A549 (cell line): ENCODE data around the gene PEX16. TPM values are rescaled to one million over a fixed set of nuclear protein-coding genes. Genes with fewer than 3 reads are reported as not detected.

Experiments used
- ATAC-seq, 2 experiments: fragments of 200-7000 bp in 1 of 2; fragments of >200 bp in 1 of 2; cut with Nextera tagmentation in 1 of 2; cut with Tn5 transposase in 1 of 2; 3 replicates each; pipeline versions ENCODE4 v1.8.0 to v1.9.1; 2018 to 2020; ENCODE audit warnings: mild to moderate bottlenecking in 1 of 2, moderate library complexity in 1 of 2
- CTCF ChIA-PET: fragments of 300-600 bp; sonication (Branson Sonifier 250); formaldehyde crosslinking; extraction: SDS; loops from one replicate; lab custom pipeline; 2021; ENCODE audit warnings: antibody characterized with exemption, inconsistent platforms; lab: Yijun Ruan, JAX
- POLR2A ChIA-PET: fragments of 350-600 bp; formaldehyde crosslinking; extraction: SDS; loops from one replicate; lab custom pipeline; 2021; ENCODE audit warnings: antibody characterized with exemption, inconsistent platforms; lab: Yijun Ruan, JAX
- DNase-seq, 2 experiments: peaks; one replicate each; pipeline versions ENCODE4 v3.0.0 to v3.0.0-alpha.2; 2011 to 2016; ENCODE audit warnings: low read depth in 1 of 2, low spot score in 1 of 2
- FAIRE-seq: peaks from 2 replicates; lab custom pipeline; 2011; peaks lifted over from hg19 to GRCh38; lab: Jason Lieb, UNC
- H3K27ac ChIP-seq, 2 experiments: fragments of >200 bp; sonication (Bioruptor Twin); formaldehyde crosslinking; 3 replicates each; pipeline ENCODE4 v1.5.1; 2016 to 2017
- H3K4me1 ChIP-seq: fragments of >200 bp; sonication (Bioruptor Twin); formaldehyde crosslinking; 3 replicates; pipeline ENCODE4 v1.6.1; 2016
- H3K4me2 ChIP-seq: fragments of >200 bp; sonication (Bioruptor Twin); formaldehyde crosslinking; 3 replicates; pipeline ENCODE4 v1.6.1; 2016
- H3K4me3 ChIP-seq: fragments of >200 bp; sonication (Bioruptor Twin); formaldehyde crosslinking; 3 replicates; pipeline ENCODE4 v1.5.1; 2016
- H3K9me3 ChIP-seq: fragments of >200 bp; sonication (Bioruptor Twin); formaldehyde crosslinking; 3 replicates; pipeline ENCODE4 v1.6.1; 2016
- ATOH8 ChIP-seq: fragments of 250-450 bp; sonication (Bioruptor Pico); IDR thresholded peaks from 2 replicates; pipeline ENCODE4 v1.5.0; 2020; ENCODE audit warnings: low read depth, mild to moderate bottlenecking, moderate library complexity
- EHMT2 ChIP-seq: fragments of 200-600 bp; sonication (generic); IDR thresholded peaks from 2 replicates; pipeline ENCODE4 v1.6.1; 2016; ENCODE audit warnings: antibody characterized with exemption, low read depth, mild to moderate bottlenecking, moderate library complexity
- FOSB ChIP-seq: fragments of 250-450 bp; sonication (Bioruptor Pico); IDR thresholded peaks from 2 replicates; pipeline ENCODE4 v1.5.0; 2020; ENCODE audit warnings: mild to moderate bottlenecking, moderate library complexity
- FOXS1 ChIP-seq: fragments of 250-450 bp; sonication (Bioruptor Pico); IDR thresholded peaks from 2 replicates; pipeline ENCODE4 v1.5.0; 2020; ENCODE audit warnings: mild to moderate bottlenecking, moderate library complexity
- KDM1A ChIP-seq: fragments of 200-600 bp; sonication (generic); IDR thresholded peaks from 2 replicates; pipeline ENCODE4 v1.6.1; 2016; ENCODE audit warnings: low read depth, mild to moderate bottlenecking
- KDM5A ChIP-seq: fragments of 200-600 bp; sonication (generic); IDR thresholded peaks from 2 replicates; pipeline ENCODE4 v1.6.1; 2016; ENCODE audit warnings: antibody characterized with exemption, mild to moderate bottlenecking
- MAX ChIP-seq: IDR thresholded peaks from 2 replicates; pipeline ENCODE4 v1.6.1; 2012
- NFE2L2 ChIP-seq: fragments of 150-350 bp; conservative IDR thresholded peaks from 2 replicates; pipeline ENCODE4 v1.6.1; 2014; ENCODE audit warnings: low read length
- POLR2A ChIP-seq: IDR thresholded peaks from 2 replicates; pipeline ENCODE4 v1.6.1; 2012; ENCODE audit warnings: mild to moderate bottlenecking, low read length
- POLR2AphosphoS2 ChIP-seq: conservative IDR thresholded peaks from 2 replicates; pipeline ENCODE4 v1.6.1; 2012; ENCODE audit warnings: low read length, improper control_type of control experiment, inconsistent platforms
- RCOR1 ChIP-seq: fragments of 150-350 bp; IDR thresholded peaks from 2 replicates; pipeline ENCODE4 v1.6.1; 2014; ENCODE audit warnings: antibody characterized with exemption, low read length, low read depth
- TFCP2L1 ChIP-seq: fragments of 250-450 bp; sonication (Bioruptor Pico); IDR thresholded peaks from 2 replicates; pipeline ENCODE4 v1.5.0; 2021; ENCODE audit warnings: mild to moderate bottlenecking
- TP53 ChIP-seq: fragments of 250-450 bp; sonication (Bioruptor Pico); IDR thresholded peaks from 2 replicates; pipeline ENCODE4 v1.5.0; 2021; ENCODE audit warnings: mild to moderate bottlenecking, moderate library complexity
- WGBS: methylation state at CpG from one replicate; pipeline ENCODE4 v1.1.6; 2017; ENCODE audit errors: missing lambda C conversion rate; 5-methylcytosine and 5-hydroxymethylcytosine counted together
- polyA plus RNA-seq, 4 experiments: library from polyadenylated mRNA; depleted of rRNA in 3 of 4; stranded (reverse); fragments of >200 nt; fragmentation: RNase III in 1 of 4; extraction: RNeasy Plus Mini Kit Qiagen cat#74134 plus additional on column Dnase treatment in 1 of 4; gene quantifications; 2 replicates in 3 of 4; 3 replicates in 1 of 4; pipeline ENCODE4 v1.2.3, GENCODE V29; 2011 to 2017
- TF ChIP-seq, protein P1 (sequence below): fragments of >200 bp; sonication (Bioruptor Twin); formaldehyde crosslinking; IDR thresholded peaks from 3 replicates; pipeline ENCODE4 v1.6.1; 2016
- TF ChIP-seq, protein P2 (sequence below): fragments of 450-650 bp; IDR thresholded peaks from 2 replicates; pipeline ENCODE4 v1.6.1; 2014; ENCODE audit warnings: antibody characterized with exemption
- TF ChIP-seq, protein P3 (sequence below): IDR thresholded peaks from 2 replicates; pipeline ENCODE4 v1.6.1; 2012
- TF ChIP-seq, protein P4 (sequence below): fragments of 200-600 bp; sonication (generic); IDR thresholded peaks from 2 replicates; pipeline ENCODE4 v1.6.1; 2016; ENCODE audit warnings: antibody characterized with exemption, mild to moderate bottlenecking, moderate library complexity

PEX16 gene
- polyA plus RNA-seq, 2 of the 4 experiments (the other 2 are of a cell fraction), result 18.2 to 20.2 TPM

DNA sequence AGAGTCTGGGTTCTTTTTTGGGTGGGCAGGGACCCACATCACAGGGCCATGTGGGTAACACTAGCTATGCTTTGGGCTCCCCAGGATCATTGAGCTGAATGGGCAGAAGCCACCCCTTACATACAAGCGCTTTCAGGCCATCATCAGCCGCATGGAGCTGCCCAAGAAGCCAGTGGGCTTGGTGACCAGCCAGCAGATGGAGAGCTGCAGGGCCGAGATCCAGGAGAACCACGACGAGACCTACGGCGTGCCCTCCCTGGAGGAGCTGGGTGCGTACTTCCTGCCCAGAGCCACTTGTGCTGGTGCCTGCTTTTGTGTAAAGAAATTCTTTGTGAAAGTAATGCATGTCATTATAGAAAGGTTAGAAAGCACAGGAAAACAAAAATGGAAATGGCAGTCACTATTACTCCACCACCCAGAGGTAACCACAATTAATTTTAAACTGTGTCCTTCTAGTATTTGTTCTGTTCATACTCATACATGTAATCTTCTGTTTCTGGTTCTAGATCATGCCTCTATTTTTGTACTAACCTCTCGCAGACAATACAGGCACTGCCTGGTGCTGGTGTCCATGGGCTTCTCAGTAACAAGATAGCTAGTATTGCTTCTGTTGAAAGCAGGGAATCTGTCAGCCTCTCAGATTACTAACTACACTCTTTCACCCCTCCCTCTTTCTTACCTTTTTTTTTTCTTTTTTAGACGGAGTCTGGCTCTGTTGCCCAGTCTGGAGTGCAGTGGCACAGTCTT is 56.7 kb downstream of the PEX16 start:
- WGBS, result 94% methylated on average over 10 of the region's 10 CpGs
- H3K27ac ChIP-seq, result no peak overlapping the region
- DNase-seq (no peak), FAIRE-seq (no peak), ATAC-seq (no peak)
- H3K4me3 ChIP-seq, result no peak overlapping the region
- ChIA-PET CTCF (interaction anchor here (0.7 to 10.0 kb wide), 7 partner anchors 10 to 104 kb away, joined by 3 to 67 read pairs (median 5); no protein-coding TSS in a partner anchor), POLR2A (no interaction called here)
- no peak overlapping the region for H3K4me2 ChIP-seq
- H3K9me3 ChIP-seq, result no peaks in the 10 kb centered on the region
- H3K4me1 ChIP-seq, result no peaks in the 10 kb centered on the region
- TF ChIP-seq POLR2A, result no peak
- TF ChIP-seq RCOR1, result no peak
- no peak for TF ChIP-seq EHMT2
- no peak for TF ChIP-seq MAX
- TF ChIP-seq TFCP2L1, result no peak
- no peak for TF ChIP-seq FOXS1 (CRISPR knock-in tag)
- TF ChIP-seq, protein P1, sequence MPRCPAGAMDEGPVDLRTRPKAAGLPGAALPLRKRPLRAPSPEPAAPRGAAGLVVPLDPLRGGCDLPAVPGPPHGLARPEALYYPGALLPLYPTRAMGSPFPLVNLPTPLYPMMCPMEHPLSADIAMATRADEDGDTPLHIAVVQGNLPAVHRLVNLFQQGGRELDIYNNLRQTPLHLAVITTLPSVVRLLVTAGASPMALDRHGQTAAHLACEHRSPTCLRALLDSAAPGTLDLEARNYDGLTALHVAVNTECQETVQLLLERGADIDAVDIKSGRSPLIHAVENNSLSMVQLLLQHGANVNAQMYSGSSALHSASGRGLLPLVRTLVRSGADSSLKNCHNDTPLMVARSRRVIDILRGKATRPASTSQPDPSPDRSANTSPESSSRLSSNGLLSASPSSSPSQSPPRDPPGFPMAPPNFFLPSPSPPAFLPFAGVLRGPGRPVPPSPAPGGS, result no peak
- no peak for TF ChIP-seq NFE2L2
- TF ChIP-seq, protein P2, sequence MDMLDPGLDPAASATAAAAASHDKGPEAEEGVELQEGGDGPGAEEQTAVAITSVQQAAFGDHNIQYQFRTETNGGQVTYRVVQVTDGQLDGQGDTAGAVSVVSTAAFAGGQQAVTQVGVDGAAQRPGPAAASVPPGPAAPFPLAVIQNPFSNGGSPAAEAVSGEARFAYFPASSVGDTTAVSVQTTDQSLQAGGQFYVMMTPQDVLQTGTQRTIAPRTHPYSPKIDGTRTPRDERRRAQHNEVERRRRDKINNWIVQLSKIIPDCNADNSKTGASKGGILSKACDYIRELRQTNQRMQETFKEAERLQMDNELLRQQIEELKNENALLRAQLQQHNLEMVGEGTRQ, result no peak
- no peak for TF ChIP-seq KDM1A
- TF ChIP-seq, protein P3, sequence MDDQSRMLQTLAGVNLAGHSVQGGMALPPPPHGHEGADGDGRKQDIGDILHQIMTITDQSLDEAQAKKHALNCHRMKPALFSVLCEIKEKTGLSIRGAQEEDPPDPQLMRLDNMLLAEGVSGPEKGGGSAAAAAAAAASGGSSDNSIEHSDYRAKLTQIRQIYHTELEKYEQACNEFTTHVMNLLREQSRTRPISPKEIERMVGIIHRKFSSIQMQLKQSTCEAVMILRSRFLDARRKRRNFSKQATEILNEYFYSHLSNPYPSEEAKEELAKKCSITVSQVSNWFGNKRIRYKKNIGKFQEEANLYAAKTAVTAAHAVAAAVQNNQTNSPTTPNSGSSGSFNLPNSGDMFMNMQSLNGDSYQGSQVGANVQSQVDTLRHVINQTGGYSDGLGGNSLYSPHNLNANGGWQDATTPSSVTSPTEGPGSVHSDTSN, result no peak
- TF ChIP-seq POLR2AphosphoS2, result no peak
- no peak for TF ChIP-seq KDM5A
- TF ChIP-seq TP53 (CRISPR knock-in tag), result no peak
- no peak for TF ChIP-seq ATOH8 (CRISPR knock-in tag)
- TF ChIP-seq, protein P4, sequence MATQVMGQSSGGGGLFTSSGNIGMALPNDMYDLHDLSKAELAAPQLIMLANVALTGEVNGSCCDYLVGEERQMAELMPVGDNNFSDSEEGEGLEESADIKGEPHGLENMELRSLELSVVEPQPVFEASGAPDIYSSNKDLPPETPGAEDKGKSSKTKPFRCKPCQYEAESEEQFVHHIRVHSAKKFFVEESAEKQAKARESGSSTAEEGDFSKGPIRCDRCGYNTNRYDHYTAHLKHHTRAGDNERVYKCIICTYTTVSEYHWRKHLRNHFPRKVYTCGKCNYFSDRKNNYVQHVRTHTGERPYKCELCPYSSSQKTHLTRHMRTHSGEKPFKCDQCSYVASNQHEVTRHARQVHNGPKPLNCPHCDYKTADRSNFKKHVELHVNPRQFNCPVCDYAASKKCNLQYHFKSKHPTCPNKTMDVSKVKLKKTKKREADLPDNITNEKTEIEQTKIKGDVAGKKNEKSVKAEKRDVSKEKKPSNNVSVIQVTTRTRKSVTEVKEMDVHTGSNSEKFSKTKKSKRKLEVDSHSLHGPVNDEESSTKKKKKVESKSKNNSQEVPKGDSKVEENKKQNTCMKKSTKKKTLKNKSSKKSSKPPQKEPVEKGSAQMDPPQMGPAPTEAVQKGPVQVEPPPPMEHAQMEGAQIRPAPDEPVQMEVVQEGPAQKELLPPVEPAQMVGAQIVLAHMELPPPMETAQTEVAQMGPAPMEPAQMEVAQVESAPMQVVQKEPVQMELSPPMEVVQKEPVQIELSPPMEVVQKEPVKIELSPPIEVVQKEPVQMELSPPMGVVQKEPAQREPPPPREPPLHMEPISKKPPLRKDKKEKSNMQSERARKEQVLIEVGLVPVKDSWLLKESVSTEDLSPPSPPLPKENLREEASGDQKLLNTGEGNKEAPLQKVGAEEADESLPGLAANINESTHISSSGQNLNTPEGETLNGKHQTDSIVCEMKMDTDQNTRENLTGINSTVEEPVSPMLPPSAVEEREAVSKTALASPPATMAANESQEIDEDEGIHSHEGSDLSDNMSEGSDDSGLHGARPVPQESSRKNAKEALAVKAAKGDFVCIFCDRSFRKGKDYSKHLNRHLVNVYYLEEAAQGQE, result no peak

GRCh38 chr11:45860348-45860747 is 57.3 kb downstream of the PEX16 start:
- Histone ChIP-seq H3K4me1 (no peaks in the 10 kb centered on the region), H3K27ac (no peak overlapping the region), H3K4me2 (no peak overlapping the region), H3K4me3 (no peak overlapping the region), H3K9me3 (no peaks in the 10 kb centered on the region)
- DNase-seq (no peak), ATAC-seq (no peak), FAIRE-seq (no peak)
- TF ChIP-seq FOSB, result no peak
- 97% methylated on average over 5 of the region's 5 CpGs for WGBS
- CTCF ChIA-PET, result interaction anchor here (0.7 to 10.0 kb wide), 6 partner anchors 10 to 105 kb away, joined by 3 to 67 read pairs (median 5); no protein-coding TSS in a partner anchor
- POLR2A ChIA-PET, result no interaction called here

Other genes with a start within 250 kb of the PEX16 start
- 3.3 and 7.8 TPM in 2 replicates for gene SLC35C1, start 112.7 kb downstream of the PEX16 start, polyA plus RNA-seq (2011; rRNA removed)
- 13.0 to 14.5 TPM (median 14.0 TPM) in 3 replicates for gene SLC35C1, start 112.7 kb downstream of the PEX16 start, polyA plus RNA-seq (2017; fragmentation: RNase III; extraction: RNeasy Plus Mini Kit Qiagen cat#74134 plus additional on column Dnase treatment)
- 4.1 and 4.9 TPM in 2 replicates for gene CRY2, start 70.4 kb downstream of the PEX16 start, polyA plus RNA-seq (2011; rRNA removed)
- gene CRY2, start 70.4 kb downstream of the PEX16 start, polyA plus RNA-seq (2017; fragmentation: RNase III; extraction: RNeasy Plus Mini Kit Qiagen cat#74134 plus additional on column Dnase treatment), result 2.9 to 4.0 TPM (median 3.2 TPM) in 3 replicates
- 2.6 and 2.7 TPM in 2 replicates for gene MAPK8IP1, start 32.2 kb downstream of the PEX16 start, polyA plus RNA-seq (2011; rRNA removed)
- gene MAPK8IP1, start 32.2 kb downstream of the PEX16 start, polyA plus RNA-seq (2017; fragmentation: RNase III; extraction: RNeasy Plus Mini Kit Qiagen cat#74134 plus additional on column Dnase treatment), result 5.4 to 5.8 TPM (median 5.7 TPM) in 3 replicates
- gene FREY1, start 10.6 kb downstream of the PEX16 start, polyA plus RNA-seq (2011; rRNA removed), result 0.17 TPM in 1 of 2 replicates, not detected in the other
- gene FREY1, start 10.6 kb downstream of the PEX16 start, polyA plus RNA-seq (2017; fragmentation: RNase III; extraction: RNeasy Plus Mini Kit Qiagen cat#74134 plus additional on column Dnase treatment), result 0.18 to 0.22 TPM (median 0.21 TPM) in 3 replicates
- 0.97 and 1.2 TPM in 2 replicates for gene LARGE2, start 4.8 kb upstream of the PEX16 start, polyA plus RNA-seq (2011; rRNA removed)
- gene LARGE2, start 4.8 kb upstream of the PEX16 start, polyA plus RNA-seq (2017; fragmentation: RNase III; extraction: RNeasy Plus Mini Kit Qiagen cat#74134 plus additional on column Dnase treatment), result 1.4 to 2.3 TPM (median 2.1 TPM) in 3 replicates
- gene PHF21A, start 203.6 kb upstream of the PEX16 start, polyA plus RNA-seq (2011; rRNA removed), result 29.8 and 31.9 TPM in 2 replicates
- 16.4 to 21.0 TPM (median 20.0 TPM) in 3 replicates for gene PHF21A, start 203.6 kb upstream of the PEX16 start, polyA plus RNA-seq (2017; fragmentation: RNase III; extraction: RNeasy Plus Mini Kit Qiagen cat#74134 plus additional on column Dnase treatment)